Bronchial epithelial cell (primary cell): Measurements from ENCODE around the gene LSAMP. TPM values are rescaled to one million over a fixed set of nuclear protein-coding genes. Genes with fewer than 3 reads are reported as not detected.

ENCODE experiments used
- DNase-seq: peaks from one replicate; pipeline ENCODE4 v3.0.0-alpha.2; 2010; ENCODE audit warnings: low read depth
- FAIRE-seq: peaks from 2 replicates; lab custom pipeline; 2011; peaks lifted over from hg19 to GRCh38; lab: Jason Lieb, UNC
- H3K27me3 ChIP-seq: 2 replicates; pipeline ENCODE4 v1.5.1; 2011; ENCODE audit warnings: low read length; ENCODE audit not compliant: control insufficient read depth, insufficient read depth
- H3K36me3 ChIP-seq: 2 replicates; pipeline ENCODE4 v1.5.1; 2011; ENCODE audit warnings: low read length; ENCODE audit not compliant: control insufficient read depth, insufficient read depth
- H3K4me3 ChIP-seq: 2 replicates; pipeline ENCODE4 v1.5.1; 2011; ENCODE audit warnings: mild to moderate bottlenecking, low read depth, low read length, control low read depth
- total RNA-seq: library from RNA; depleted of rRNA; stranded (reverse); fragments of >200 nt; gene quantifications from 2 replicates; pipeline ENCODE4 v1.2.1, GENCODE V29; 2014
- TF ChIP-seq, protein P1 (sequence below): IDR thresholded peaks from 2 replicates; pipeline ENCODE4 v1.5.1; 2011; ENCODE audit warnings: mild to moderate bottlenecking, moderate library complexity, low read length, control low read depth, inconsistent platforms; ENCODE audit not compliant: insufficient read depth, severe bottlenecking

LSAMP gene
- total RNA-seq, 1 donor from 2014 or later, result 0.26 TPM

DNA sequence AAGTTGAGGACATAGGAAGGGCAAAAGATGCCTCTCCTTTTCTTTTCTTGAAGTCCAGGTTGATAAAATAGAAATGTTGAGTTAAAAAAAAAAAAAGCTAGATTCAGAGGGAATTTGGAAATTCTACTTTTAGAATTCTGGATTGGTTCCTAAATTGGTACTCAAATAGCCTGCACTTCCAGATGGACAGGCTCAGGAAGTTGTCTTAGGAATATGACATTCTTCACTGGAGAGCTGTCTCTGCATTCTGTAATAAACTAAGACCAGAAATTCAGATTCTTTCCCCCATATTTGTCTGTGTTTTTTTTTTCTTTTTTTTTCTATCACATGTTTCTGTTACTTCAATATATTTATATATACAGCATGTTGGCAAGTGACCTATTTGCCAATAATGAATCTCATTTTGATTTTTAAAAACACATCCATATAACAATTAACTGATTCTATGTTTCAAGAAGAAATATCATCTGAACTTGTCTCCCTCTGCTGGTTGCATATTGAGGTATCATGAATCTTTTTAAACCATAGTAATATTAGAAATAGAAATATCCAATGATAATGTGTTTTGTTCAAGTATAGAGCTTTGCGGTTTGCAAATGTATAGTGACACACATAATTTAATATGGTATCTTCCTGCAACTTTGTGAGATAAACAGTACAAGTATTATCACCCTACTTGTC is 8.5 kb upstream of the LSAMP start:
- no peaks in the 10 kb centered on the region for H3K27me3 ChIP-seq
- H3K36me3 ChIP-seq, result no peaks in the 10 kb centered on the region
- FAIRE-seq (no peak), DNase-seq (peak; percentile 2)
- H3K4me3 ChIP-seq, result no peak overlapping the region
- TF ChIP-seq, protein P1, sequence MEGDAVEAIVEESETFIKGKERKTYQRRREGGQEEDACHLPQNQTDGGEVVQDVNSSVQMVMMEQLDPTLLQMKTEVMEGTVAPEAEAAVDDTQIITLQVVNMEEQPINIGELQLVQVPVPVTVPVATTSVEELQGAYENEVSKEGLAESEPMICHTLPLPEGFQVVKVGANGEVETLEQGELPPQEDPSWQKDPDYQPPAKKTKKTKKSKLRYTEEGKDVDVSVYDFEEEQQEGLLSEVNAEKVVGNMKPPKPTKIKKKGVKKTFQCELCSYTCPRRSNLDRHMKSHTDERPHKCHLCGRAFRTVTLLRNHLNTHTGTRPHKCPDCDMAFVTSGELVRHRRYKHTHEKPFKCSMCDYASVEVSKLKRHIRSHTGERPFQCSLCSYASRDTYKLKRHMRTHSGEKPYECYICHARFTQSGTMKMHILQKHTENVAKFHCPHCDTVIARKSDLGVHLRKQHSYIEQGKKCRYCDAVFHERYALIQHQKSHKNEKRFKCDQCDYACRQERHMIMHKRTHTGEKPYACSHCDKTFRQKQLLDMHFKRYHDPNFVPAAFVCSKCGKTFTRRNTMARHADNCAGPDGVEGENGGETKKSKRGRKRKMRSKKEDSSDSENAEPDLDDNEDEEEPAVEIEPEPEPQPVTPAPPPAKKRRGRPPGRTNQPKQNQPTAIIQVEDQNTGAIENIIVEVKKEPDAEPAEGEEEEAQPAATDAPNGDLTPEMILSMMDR, result no peak

DNA sequence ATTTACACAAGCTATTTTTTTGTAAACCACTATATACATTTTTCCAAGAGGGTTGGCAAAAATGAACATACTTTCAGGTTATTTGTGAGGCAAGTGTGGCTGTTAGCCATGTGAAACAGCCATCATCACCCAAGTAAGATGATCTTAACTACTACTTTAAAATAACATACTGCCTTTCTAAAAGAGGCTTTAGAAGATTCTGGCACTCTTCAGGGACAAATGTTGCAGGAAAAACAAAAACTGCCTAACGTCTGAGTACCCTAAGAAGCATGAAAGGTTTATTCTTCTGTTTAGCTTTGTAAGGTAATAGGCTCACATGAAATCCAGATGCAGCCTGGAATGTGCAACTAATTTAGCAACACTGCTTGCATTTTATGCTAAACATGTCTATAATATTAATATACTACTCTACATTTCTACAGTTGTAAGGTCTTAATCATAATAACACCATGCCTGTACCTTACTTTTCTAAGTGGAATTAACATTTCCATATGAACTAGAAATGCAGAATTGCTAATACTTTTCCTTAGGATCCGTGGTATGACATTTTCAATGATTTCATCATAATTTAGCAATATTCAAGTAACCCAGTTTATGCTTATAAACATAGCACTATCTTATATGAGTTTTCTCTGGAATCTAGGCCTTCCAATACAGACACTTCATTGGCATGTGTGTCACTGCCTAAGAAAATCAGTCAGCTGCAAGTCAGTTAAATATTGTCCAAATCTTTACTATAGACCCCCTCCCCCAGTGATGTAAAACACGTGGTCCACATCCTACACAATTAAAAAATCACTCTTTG is 4.5 kb upstream of the LSAMP start:
- no peak for FAIRE-seq

DNA sequence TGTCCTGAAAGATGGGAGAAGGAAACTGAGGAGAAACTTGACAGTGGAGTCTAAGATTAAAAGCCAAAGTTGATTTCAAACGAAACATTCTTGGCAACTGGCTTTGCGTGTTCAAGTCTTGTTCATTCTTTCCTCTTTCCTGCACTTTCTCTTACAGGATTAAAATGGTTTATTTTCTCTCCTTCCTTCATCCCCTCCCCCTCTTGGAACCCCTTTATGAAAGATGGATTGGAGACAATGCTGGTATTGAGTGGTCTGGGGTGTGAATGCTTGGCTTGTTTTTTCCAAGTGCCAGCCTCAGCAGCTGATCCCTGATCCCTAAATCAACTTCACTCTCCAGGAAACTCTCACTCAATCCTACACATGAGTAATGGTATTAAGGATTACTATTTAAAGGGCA is 703 bp upstream of the LSAMP start:
- FAIRE-seq, result no peak
- H3K4me3 ChIP-seq, result no peak overlapping the region
- peaks cover 2% of the 10 kb centered on the region for H3K27me3 ChIP-seq
- H3K36me3 ChIP-seq, result no peaks in the 10 kb centered on the region
- DNase-seq, result no peak
- TF ChIP-seq, protein P1, result no peak

More for the DNA sequence above, 4.5 kb upstream of the LSAMP start:
- TF ChIP-seq, protein P1, result no peak
- Histone ChIP-seq H3K27me3 (peaks cover 2% of the 10 kb centered on the region), H3K36me3 (no peaks in the 10 kb centered on the region), H3K4me3 (no peak overlapping the region)
- DNase-seq, result no peak

DNA sequence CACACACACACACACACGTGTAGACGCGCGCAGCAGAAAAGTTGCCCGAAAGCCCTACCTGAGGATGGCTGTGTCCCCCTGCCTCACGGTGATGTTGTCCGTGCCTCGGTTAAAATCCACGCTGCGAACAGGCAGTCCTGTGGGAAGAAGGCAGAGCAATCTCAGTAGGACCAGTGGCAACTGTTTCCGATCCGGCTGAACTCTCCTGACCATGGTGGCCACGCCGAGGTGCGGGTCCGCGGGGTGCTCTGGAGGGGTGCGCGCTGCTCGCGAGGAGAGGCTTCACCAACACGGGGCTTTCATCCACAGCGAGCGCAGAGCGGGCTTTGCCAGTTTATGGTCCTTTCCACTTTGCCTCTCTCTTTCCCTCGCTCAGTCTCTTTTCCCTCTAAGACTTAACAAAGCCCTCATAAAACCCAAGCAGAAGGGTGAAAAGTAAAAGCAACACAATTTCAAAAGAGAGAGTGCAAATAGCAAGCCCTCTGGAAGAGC is 422 bp downstream of the LSAMP start:
- TF ChIP-seq, protein P1, result no peak
- FAIRE-seq (no peak), DNase-seq (no peak)
- H3K27me3 ChIP-seq, result peaks cover 2% of the 10 kb centered on the region
- H3K4me3 ChIP-seq, result no peak overlapping the region
- H3K36me3 ChIP-seq, result no peaks in the 10 kb centered on the region

DNA sequence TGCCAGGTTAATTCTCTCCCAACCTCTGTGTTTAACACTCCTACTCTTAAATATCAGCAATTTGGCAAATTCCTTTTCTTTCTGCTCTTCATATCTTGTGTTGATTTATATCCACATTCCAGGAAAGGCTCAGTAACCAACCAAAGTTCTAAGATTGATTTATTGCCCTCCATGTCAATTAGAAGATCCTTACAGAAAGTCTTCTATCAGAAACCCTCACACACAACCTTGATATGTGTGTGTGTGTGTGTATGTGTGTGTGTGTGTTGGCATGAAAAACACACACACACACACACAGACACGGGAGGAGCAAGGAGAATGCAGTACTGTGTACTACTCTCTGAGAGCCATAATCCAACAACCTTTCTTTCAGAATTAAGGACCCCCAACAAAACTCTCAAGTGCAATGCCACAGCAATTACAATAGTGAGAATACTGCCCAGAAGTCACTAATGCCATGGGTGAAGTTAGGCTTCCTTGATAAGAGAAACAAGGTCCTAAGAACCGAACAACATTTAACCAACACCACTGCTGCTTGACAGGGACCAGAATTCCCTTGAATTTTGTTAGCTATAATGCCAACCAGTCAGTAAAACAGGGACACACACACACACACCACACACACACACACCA is 1.1 kb downstream of the LSAMP start:
- no peak overlapping the region for H3K4me3 ChIP-seq

More for the DNA sequence above, 1.1 kb downstream of the LSAMP start:
- FAIRE-seq (no peak), DNase-seq (no peak)
- peaks cover 2% of the 10 kb centered on the region for H3K27me3 ChIP-seq
- no peaks in the 10 kb centered on the region for H3K36me3 ChIP-seq
- TF ChIP-seq, protein P1, result no peak
